ENCODE results near the gene CST9. TPM values are rescaled to one million over a fixed set of nuclear protein-coding genes. Genes with fewer than 3 reads are reported as not detected.

Gene CST9
- total and polyA plus RNA-seq, 2 of the 13 experiments (the other 11 are each of a cell fraction or from before 2014, with no cell fraction given), result 0.07 TPM; not detected in 1

- TF ChIP-seq, protein P1, sequence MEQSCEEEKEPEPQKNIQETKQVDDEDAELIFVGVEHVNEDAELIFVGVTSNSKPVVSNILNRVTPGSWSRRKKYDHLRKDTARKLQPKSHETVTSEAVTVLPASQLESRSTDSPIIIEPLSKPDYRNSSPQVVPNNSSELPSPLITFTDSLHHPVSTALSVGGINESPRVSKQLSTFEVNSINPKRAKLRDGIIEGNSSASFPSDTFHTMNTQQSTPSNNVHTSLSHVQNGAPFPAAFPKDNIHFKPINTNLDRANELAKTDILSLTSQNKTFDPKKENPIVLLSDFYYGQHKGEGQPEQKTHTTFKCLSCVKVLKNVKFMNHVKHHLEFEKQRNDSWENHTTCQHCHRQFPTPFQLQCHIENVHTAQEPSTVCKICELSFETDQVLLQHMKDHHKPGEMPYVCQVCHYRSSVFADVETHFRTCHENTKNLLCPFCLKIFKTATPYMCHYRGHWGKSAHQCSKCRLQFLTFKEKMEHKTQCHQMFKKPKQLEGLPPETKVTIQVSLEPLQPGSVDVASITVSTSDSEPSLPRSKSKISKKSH (CRISPR knock-in tag; IDR thresholded peaks at IDR 0.05; ENCODE audit: borderline replicate concordance), result peak; percentile 57; the same call in 1 of the 2 replicates
- TF ChIP-seq ZNF264 (CRISPR knock-in tag; IDR thresholded peaks at IDR 0.05), result no peak
- TF ChIP-seq MED13 (CRISPR knock-in tag; IDR thresholded peaks at IDR 0.05), result 0 out of 2 replicates have a peak, but pooled peaks have one; percentile 9
- TF ChIP-seq TERF1 (CRISPR knock-in tag; IDR thresholded peaks at IDR 0.05), result no peak
- no peak for TF ChIP-seq NFYB (CRISPR knock-in tag; IDR thresholded peaks at IDR 0.05)
- TF ChIP-seq ZNF709 (CRISPR knock-in tag; IDR thresholded peaks at IDR 0.05), result no peak
- TF ChIP-seq NFE2L1 (CRISPR knock-in tag; IDR thresholded peaks at IDR 0.05; ENCODE audit: borderline replicate concordance), result no peak
- TF ChIP-seq, protein P2, sequence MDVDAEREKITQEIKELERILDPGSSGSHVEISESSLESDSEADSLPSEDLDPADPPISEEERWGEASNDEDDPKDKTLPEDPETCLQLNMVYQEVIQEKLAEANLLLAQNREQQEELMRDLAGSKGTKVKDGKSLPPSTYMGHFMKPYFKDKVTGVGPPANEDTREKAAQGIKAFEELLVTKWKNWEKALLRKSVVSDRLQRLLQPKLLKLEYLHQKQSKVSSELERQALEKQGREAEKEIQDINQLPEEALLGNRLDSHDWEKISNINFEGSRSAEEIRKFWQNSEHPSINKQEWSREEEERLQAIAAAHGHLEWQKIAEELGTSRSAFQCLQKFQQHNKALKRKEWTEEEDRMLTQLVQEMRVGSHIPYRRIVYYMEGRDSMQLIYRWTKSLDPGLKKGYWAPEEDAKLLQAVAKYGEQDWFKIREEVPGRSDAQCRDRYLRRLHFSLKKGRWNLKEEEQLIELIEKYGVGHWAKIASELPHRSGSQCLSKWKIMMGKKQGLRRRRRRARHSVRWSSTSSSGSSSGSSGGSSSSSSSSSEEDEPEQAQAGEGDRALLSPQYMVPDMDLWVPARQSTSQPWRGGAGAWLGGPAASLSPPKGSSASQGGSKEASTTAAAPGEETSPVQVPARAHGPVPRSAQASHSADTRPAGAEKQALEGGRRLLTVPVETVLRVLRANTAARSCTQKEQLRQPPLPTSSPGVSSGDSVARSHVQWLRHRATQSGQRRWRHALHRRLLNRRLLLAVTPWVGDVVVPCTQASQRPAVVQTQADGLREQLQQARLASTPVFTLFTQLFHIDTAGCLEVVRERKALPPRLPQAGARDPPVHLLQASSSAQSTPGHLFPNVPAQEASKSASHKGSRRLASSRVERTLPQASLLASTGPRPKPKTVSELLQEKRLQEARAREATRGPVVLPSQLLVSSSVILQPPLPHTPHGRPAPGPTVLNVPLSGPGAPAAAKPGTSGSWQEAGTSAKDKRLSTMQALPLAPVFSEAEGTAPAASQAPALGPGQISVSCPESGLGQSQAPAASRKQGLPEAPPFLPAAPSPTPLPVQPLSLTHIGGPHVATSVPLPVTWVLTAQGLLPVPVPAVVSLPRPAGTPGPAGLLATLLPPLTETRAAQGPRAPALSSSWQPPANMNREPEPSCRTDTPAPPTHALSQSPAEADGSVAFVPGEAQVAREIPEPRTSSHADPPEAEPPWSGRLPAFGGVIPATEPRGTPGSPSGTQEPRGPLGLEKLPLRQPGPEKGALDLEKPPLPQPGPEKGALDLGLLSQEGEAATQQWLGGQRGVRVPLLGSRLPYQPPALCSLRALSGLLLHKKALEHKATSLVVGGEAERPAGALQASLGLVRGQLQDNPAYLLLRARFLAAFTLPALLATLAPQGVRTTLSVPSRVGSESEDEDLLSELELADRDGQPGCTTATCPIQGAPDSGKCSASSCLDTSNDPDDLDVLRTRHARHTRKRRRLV (CRISPR knock-in tag; IDR thresholded peaks at IDR 0.05), result no peak
- TF ChIP-seq, protein P3, sequence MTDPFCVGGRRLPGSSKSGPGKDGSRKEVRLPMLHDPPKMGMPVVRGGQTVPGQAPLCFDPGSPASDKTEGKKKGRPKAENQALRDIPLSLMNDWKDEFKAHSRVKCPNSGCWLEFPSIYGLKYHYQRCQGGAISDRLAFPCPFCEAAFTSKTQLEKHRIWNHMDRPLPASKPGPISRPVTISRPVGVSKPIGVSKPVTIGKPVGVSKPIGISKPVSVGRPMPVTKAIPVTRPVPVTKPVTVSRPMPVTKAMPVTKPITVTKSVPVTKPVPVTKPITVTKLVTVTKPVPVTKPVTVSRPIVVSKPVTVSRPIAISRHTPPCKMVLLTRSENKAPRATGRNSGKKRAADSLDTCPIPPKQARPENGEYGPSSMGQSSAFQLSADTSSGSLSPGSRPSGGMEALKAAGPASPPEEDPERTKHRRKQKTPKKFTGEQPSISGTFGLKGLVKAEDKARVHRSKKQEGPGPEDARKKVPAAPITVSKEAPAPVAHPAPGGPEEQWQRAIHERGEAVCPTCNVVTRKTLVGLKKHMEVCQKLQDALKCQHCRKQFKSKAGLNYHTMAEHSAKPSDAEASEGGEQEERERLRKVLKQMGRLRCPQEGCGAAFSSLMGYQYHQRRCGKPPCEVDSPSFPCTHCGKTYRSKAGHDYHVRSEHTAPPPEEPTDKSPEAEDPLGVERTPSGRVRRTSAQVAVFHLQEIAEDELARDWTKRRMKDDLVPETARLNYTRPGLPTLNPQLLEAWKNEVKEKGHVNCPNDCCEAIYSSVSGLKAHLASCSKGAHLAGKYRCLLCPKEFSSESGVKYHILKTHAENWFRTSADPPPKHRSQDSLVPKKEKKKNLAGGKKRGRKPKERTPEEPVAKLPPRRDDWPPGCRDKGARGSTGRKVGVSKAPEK (CRISPR knock-in tag; IDR thresholded peaks at IDR 0.05; ENCODE audit: borderline replicate concordance), result 0 out of 2 replicates have a peak, but pooled peaks have one; percentile 45
- 0 out of 2 replicates have a peak, but pooled peaks have one; percentile 37 for TF ChIP-seq BRD4 (CRISPR knock-in tag; IDR thresholded peaks at IDR 0.05)
- TF ChIP-seq ZNF768 (CRISPR knock-in tag; IDR thresholded peaks at IDR 0.05), result peak; percentile 51; the same call in 1 of the 2 replicates
- TF ChIP-seq, protein P4, sequence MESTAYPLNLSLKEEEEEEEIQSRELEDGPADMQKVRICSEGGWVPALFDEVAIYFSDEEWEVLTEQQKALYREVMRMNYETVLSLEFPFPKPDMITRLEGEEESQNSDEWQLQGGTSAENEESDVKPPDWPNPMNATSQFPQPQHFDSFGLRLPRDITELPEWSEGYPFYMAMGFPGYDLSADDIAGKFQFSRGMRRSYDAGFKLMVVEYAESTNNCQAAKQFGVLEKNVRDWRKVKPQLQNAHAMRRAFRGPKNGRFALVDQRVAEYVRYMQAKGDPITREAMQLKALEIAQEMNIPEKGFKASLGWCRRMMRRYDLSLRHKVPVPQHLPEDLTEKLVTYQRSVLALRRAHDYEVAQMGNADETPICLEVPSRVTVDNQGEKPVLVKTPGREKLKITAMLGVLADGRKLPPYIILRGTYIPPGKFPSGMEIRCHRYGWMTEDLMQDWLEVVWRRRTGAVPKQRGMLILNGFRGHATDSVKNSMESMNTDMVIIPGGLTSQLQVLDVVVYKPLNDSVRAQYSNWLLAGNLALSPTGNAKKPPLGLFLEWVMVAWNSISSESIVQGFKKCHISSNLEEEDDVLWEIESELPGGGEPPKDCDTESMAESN (CRISPR knock-in tag; conservative IDR thresholded peaks at IDR 0.05), result no peak
Observed at GRCh38 chr20:23639490-23639958, 33.8 kb upstream of the CST9 start (continued).

Measured in HepG2 (cell line).